HEK293T (cell line): ENCODE measurements around the gene AP4B1.
A peak's percentile ranks its signal among the peaks of the same experiment; 100 is the strongest.

Source experiments
- CTCF ChIA-PET: fragments of 350-600 bp; formaldehyde crosslinking; extraction: SDS; loops from one replicate; lab custom pipeline; 2021; ENCODE audit warnings: antibody characterized with exemption, inconsistent platforms; lab: Yijun Ruan, JAX
- POLR2A ChIA-PET: fragments of 350-600 bp; formaldehyde crosslinking; extraction: SDS; loops from one replicate; lab custom pipeline; 2020; ENCODE audit warnings: antibody characterized with exemption, inconsistent platforms; lab: Yijun Ruan, JAX
- DNase-seq: peaks from one replicate; pipeline ENCODE4 v3.0.0; 2012; ENCODE audit warnings: mixed read lengths; ENCODE audit errors: extremely low spot score
- ARNT ChIP-seq: fragments of 450-650 bp; IDR thresholded peaks from 2 replicates; pipeline ENCODE4 v1.6.1; 2017; ENCODE audit warnings: mild to moderate bottlenecking
- BHLHE40 ChIP-seq: fragments of 450-650 bp; IDR thresholded peaks from 2 replicates; pipeline ENCODE4 v1.6.1; 2016; ENCODE audit warnings: mild to moderate bottlenecking, moderate library complexity, borderline replicate concordance
- CTBP1 ChIP-seq: fragments of 450-650 bp; IDR thresholded peaks from 2 replicates; pipeline ENCODE4 v1.6.1; 2016; ENCODE audit warnings: borderline replicate concordance
- ELF4 ChIP-seq: fragments of 450-650 bp; IDR thresholded peaks from 2 replicates; pipeline ENCODE4 v1.6.1; 2017; ENCODE audit warnings: antibody characterized with exemption
- FOXA1 ChIP-seq: fragments of 450-650 bp; IDR thresholded peaks from 2 replicates; pipeline ENCODE4 v1.6.1; 2016; ENCODE audit warnings: mild to moderate bottlenecking
- FOXK2 ChIP-seq: fragments of 450-650 bp; IDR thresholded peaks from 2 replicates; pipeline ENCODE4 v1.6.1; 2016; ENCODE audit warnings: mild to moderate bottlenecking
- FOXM1 ChIP-seq: fragments of 450-650 bp; IDR thresholded peaks from 2 replicates; pipeline ENCODE4 v1.6.1; 2017; ENCODE audit warnings: mild to moderate bottlenecking, borderline replicate concordance
- HDGF ChIP-seq: fragments of 450-650 bp; IDR thresholded peaks from 2 replicates; pipeline ENCODE4 v1.6.1; 2017; ENCODE audit warnings: antibody characterized with exemption, borderline replicate concordance
- L3MBTL2 ChIP-seq: fragments of 450-650 bp; conservative IDR thresholded peaks from 2 replicates; pipeline ENCODE4 v1.6.1; 2016; ENCODE audit warnings: mild to moderate bottlenecking
- LEF1 ChIP-seq: fragments of 450-650 bp; IDR thresholded peaks from 2 replicates; pipeline ENCODE4 v1.6.1; 2017; ENCODE audit warnings: mild to moderate bottlenecking, borderline replicate concordance
- NFRKB ChIP-seq: fragments of 450-650 bp; IDR thresholded peaks from 2 replicates; pipeline ENCODE4 v1.6.1; 2016; ENCODE audit warnings: mild to moderate bottlenecking, moderate library complexity
- PKNOX1 ChIP-seq: fragments of 450-650 bp; IDR thresholded peaks from 2 replicates; pipeline ENCODE4 v1.6.1; 2016
- SP1 ChIP-seq: fragments of 450-650 bp; IDR thresholded peaks from 2 replicates; pipeline ENCODE4 v1.6.1; 2017
- SUZ12 ChIP-seq: fragments of 450-650 bp; IDR thresholded peaks from 2 replicates; pipeline ENCODE4 v1.6.1; 2016; ENCODE audit warnings: mild to moderate bottlenecking
- TARDBP ChIP-seq: fragments of 450-650 bp; IDR thresholded peaks from 2 replicates; pipeline ENCODE4 v1.6.1; 2016
- ZNF384 ChIP-seq: fragments of 450-650 bp; IDR thresholded peaks from 2 replicates; pipeline ENCODE4 v1.6.1; 2016

The AP4B1 gene

GRCh38 chr1:113905435-113905861 is 849 bp upstream of the AP4B1 start:
- POLR2A ChIA-PET, result interaction anchor here (0.6 to 8.6 kb wide), 10 partner anchors 8 to 396 kb away, joined by 3 to 116 read pairs (median 4); partner anchors contain the start of genes HIPK1 and PHTF1
- peak; percentile 51 for DNase-seq
- CTCF ChIA-PET, result no interaction called here
- TF ChIP-seq BHLHE40 (no peak), FOXM1 (no peak), ARNT (no peak), ELF4 (no peak; the same call in 1 of the 2 replicates), FOXK2 (no peak), CTBP1 (no peak), NFRKB (no peak), PKNOX1 (no peak), L3MBTL2 (0 out of 2 replicates have a peak, but pooled peaks have one; percentile 6), LEF1 (peak; percentile 25; the same call in 1 of the 2 replicates), FOXA1 (no peak), HDGF (no peak), TARDBP (peak; percentile 77)

- POLR2A ChIA-PET, result interaction anchor here (0.8 to 8.6 kb wide), 16 partner anchors 9 to 145 kb away, joined by 3 to 116 read pairs (median 4); partner anchors contain the start of genes HIPK1, PHTF1 and RSBN1
- CTCF ChIA-PET, result interaction anchor here (0.7 to 2.0 kb wide), 2 partner anchors 25 to 438 kb away, joined by 3 to 4 read pairs; partner anchors contain the start of gene HIPK1
- no peak for TF ChIP-seq FOXK2
- peak; percentile 81; the same call in 1 of the 2 replicates for TF ChIP-seq L3MBTL2
- peak; percentile 28; the same call in 1 of the 2 replicates for TF ChIP-seq PKNOX1
- DNase-seq, result peak; percentile 63
Measured at GRCh38 chr1:113904293-113904673, 316 bp downstream of the AP4B1 start.

GRCh38 chr1:113903501-113904292 is 902 bp downstream of the AP4B1 start:
- POLR2A ChIA-PET, result interaction anchor here (0.8 to 8.6 kb wide), 16 partner anchors 9 to 145 kb away, joined by 3 to 116 read pairs (median 4); partner anchors contain the start of genes HIPK1, PHTF1 and RSBN1
- CTCF ChIA-PET, result interaction anchor here (0.6 to 2.0 kb wide), 3 partner anchors 25 to 439 kb away, joined by 3 to 7 read pairs (median 4); partner anchors contain the start of gene HIPK1
- DNase-seq, result no peak
- TF ChIP-seq HDGF (no peak), SP1 (no peak), SUZ12 (no peak), FOXA1 (no peak), CTBP1 (no peak), ELF4 (no peak), FOXM1 (no peak)

GRCh38 chr1:113901191-113901590 is 3.4 kb downstream of the AP4B1 start:
- POLR2A ChIA-PET, result interaction anchor here (8.6 kb wide), 1 partner anchor 28 kb away, joined by 116 read pairs; the partner anchor contains the start of gene HIPK1
- DNase-seq, result no peak

GRCh38 chr1:113899111-113899510 is 5.5 kb downstream of the AP4B1 start:
- POLR2A ChIA-PET, result no interaction called here
- no peak for DNase-seq
- CTCF ChIA-PET, result no interaction called here

More at GRCh38 chr1:113901191-113901590, 3.4 kb downstream of the AP4B1 start:
- CTCF ChIA-PET, result no interaction called here
- TF ChIP-seq HDGF, result no peak
- no peak for TF ChIP-seq LEF1
- TF ChIP-seq CTBP1, result no peak
- no peak for TF ChIP-seq SP1
- no peak for TF ChIP-seq NFRKB
- no peak for TF ChIP-seq FOXM1
- TF ChIP-seq TARDBP, result no peak
- no peak for TF ChIP-seq ELF4
- no peak for TF ChIP-seq ARNT
- no peak for TF ChIP-seq FOXK2
- no peak for TF ChIP-seq SUZ12

More at GRCh38 chr1:113899111-113899510, 5.5 kb downstream of the AP4B1 start:
- no peak for TF ChIP-seq SUZ12
- TF ChIP-seq CTBP1, result no peak
- TF ChIP-seq ARNT, result no peak
- TF ChIP-seq ZNF384, result no peak
- no peak for TF ChIP-seq SP1
- TF ChIP-seq HDGF, result no peak
- no peak for TF ChIP-seq NFRKB
- TF ChIP-seq PKNOX1, result no peak
- TF ChIP-seq BHLHE40, result no peak
- TF ChIP-seq FOXK2, result no peak
- TF ChIP-seq FOXA1, result no peak
- TF ChIP-seq ELF4, result no peak
